A549 treated with DMSO at 1 μM for 4 hours (cell line): ENCODE results near the gene RGPD4. TPM values are rescaled to one million over a fixed set of nuclear protein-coding genes. Genes with fewer than 3 reads are reported as not detected.

Experiments used
- total RNA-seq: library from RNA; stranded (reverse); fragments of 200-300 nt; extraction: Qiagen RNA extraction; gene quantifications from 5 replicates; pipeline ENCODE4 v1.2.3, GENCODE V29; 2022; ENCODE audit warnings: low read depth

Gene RGPD4
- 0.02 to 0.08 TPM (median 0.05 TPM) in 4 of 5 replicates, not detected in the other for total RNA-seq

DNA sequence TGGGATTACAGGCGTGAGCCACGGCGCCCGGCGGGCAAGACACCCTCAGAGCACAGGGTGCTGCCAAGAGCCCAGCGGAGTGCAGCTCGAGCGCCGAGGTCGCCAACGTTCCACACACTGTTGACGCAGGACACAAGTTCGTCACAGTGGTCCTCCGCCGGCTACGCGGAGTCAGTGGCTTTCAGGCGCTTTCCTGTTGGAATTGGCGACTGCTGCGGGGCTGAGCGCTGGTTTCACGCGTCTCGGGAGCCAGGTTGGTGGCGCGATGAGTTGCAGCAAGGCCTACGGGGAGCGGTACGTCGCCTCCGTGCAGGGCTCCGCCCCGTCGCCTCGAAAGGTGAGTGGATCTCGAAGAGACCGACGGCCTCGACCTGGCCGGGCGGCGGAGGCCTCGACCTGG, at the start of gene RGPD4:
TSS of gene RGPD4 (plus strand) at position 144 of the 400 bp plus-strand sequence. CDS start at position 266, 122 bp downstream.

Other genes starting within 250 kb of the RGPD4 start
- not detected in 5 replicates for gene SLC5A7, start 159.6 kb downstream of the RGPD4 start, total RNA-seq